ENCODE measurements around the gene GRK5. TPM values are rescaled to one million over a fixed set of nuclear protein-coding genes. Genes with fewer than 3 reads are reported as not detected.

The GRK5 gene
- total RNA-seq, 1 experiment from 2014 or later, result 1.2 TPM

- TF ChIP-seq, protein P1, sequence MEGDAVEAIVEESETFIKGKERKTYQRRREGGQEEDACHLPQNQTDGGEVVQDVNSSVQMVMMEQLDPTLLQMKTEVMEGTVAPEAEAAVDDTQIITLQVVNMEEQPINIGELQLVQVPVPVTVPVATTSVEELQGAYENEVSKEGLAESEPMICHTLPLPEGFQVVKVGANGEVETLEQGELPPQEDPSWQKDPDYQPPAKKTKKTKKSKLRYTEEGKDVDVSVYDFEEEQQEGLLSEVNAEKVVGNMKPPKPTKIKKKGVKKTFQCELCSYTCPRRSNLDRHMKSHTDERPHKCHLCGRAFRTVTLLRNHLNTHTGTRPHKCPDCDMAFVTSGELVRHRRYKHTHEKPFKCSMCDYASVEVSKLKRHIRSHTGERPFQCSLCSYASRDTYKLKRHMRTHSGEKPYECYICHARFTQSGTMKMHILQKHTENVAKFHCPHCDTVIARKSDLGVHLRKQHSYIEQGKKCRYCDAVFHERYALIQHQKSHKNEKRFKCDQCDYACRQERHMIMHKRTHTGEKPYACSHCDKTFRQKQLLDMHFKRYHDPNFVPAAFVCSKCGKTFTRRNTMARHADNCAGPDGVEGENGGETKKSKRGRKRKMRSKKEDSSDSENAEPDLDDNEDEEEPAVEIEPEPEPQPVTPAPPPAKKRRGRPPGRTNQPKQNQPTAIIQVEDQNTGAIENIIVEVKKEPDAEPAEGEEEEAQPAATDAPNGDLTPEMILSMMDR (conservative IDR thresholded peaks at IDR 0.05), result no peak
- Histone ChIP-seq H4K20me1 (ENCODE audit: control insufficient read depth, insufficient read depth, insufficient read length) (no peaks in the 10 kb centered on the region), H2AK5ac (ENCODE audit: insufficient read length, low read length) (no peak overlapping the region), H4K8ac (replicated peaks; ENCODE audit: insufficient read length, low read depth, low read length) (no peak overlapping the region), H2BK120ac (ENCODE audit: low read depth, low read length, poor library complexity, severe bottlenecking) (no peak overlapping the region), H3K9ac (ENCODE audit: extremely low read depth, insufficient read length, low read length) (no peak overlapping the region), H2BK12ac (ENCODE audit: insufficient read length, low read depth, low read length) (no peak overlapping the region), H3K27ac (ENCODE audit: insufficient read length, low read depth, low read length) (no peak overlapping the region), H3K79me1 (ENCODE audit: insufficient read depth, low read depth, low read length, poor library complexity, severe bottlenecking) (peaks cover 4% of the 10 kb centered on the region), H3K4me2 (ENCODE audit: insufficient read depth, insufficient read length, low read length) (no peak overlapping the region), H2AFZ (ENCODE audit: low read length) (no peak overlapping the region), H3K27me3 (ENCODE audit: insufficient read depth, low read length) (no peaks in the 10 kb centered on the region), H4K91ac (ENCODE audit: insufficient read length, low read depth, low read length) (no peak overlapping the region), H2BK15ac (ENCODE audit: low read depth, low read length) (no peak overlapping the region), H2BK20ac (ENCODE audit: low read depth, low read length, poor library complexity, severe bottlenecking) (no peak overlapping the region), H3K56ac (ENCODE audit: insufficient read length, low read depth, low read length) (no peak overlapping the region), H3K4ac (ENCODE audit: low read depth, low read length) (no peak overlapping the region), H3K9me3 (ENCODE audit: control insufficient read depth, low read depth, low read length) (no peaks in the 10 kb centered on the region), H3K23ac (ENCODE audit: insufficient read length, low read depth, low read length) (no peak overlapping the region), H3K4me1 (ENCODE audit: insufficient read depth, low read length) (no peaks in the 10 kb centered on the region; the same call in 1 of the 2 replicates), H2BK5ac (ENCODE audit: insufficient read length, low read length) (no peak overlapping the region), H3K79me2 (ENCODE audit: insufficient read depth, low read length) (peaks cover 12% of the 10 kb centered on the region; the same call in 1 of the 2 replicates), H4K5ac (ENCODE audit: insufficient read length, low read depth, low read length) (no peak overlapping the region), H3K14ac (ENCODE audit: insufficient read depth, low read length) (no peak overlapping the region), H3T11ph (ENCODE audit: low read length) (no peak overlapping the region), H3K23me2 (ENCODE audit: insufficient read length, low read depth, low read length, poor library complexity, severe bottlenecking) (peaks cover 2% of the 10 kb centered on the region), H3K18ac (ENCODE audit: insufficient read length, low read depth, low read length) (no peak overlapping the region)
- Mint-ChIP-seq H3K4me3 (peak overlapping the region; percentile 17 to 85; a peak in 2 of 5 replicates), H3K27ac (peak overlapping the region in 1 of 3 experiments; percentile 74; a peak in 2 of 7 replicates), H3K36me3 (ENCODE audit: insufficient read depth in 1 of 3, low read depth in 3 of 3) (peaks cover 28 to 51% (median 50%) of the 10 kb centered on the region in 3 experiments; a peak in 6 of 7 replicates), H3K4me1 (peaks cover 9 to 13% of the 10 kb centered on the region in 2 experiments; a peak in 3 of 4 replicates), H3K9me3 (peaks cover 0 to 2% of the 10 kb centered on the region in 2 experiments; a peak in 1 of 5 replicates), H3K27me3 (ENCODE audit: low read depth) (no peaks in the 10 kb centered on the region)
- DNase-seq, result no peak
- WGBS (ENCODE audit: extremely low coverage, insufficient read length, low lambda C conversion rate), result no CpG with 5 or more reads among the region's 6 CpGs
These were observed 31.2 kb upstream of the GRK5 start for GRCh38 chr10:119176166-119176565.

Measured in H9 (cell line).